Activated naive CD4-positive, alpha-beta T cell treated with anti-CD3 and anti-CD28 coated beads for 36 hours (primary cell): Measurements from ENCODE around the gene NDOR1. TPM values are rescaled to one million over a fixed set of nuclear protein-coding genes. Genes with fewer than 3 reads are reported as not detected.

Experiments used
- CTCF ChIA-PET: fragments of 350-600 bp; sonication (Branson Sonifier 250); formaldehyde crosslinking; loops from one replicate; lab custom pipeline; 2021; ENCODE audit warnings: antibody characterized with exemption; lab: Charles Lee
- DNase-seq: peaks from one replicate; pipeline ENCODE4 v3.0.0-alpha.2; 2020
- H3K27ac Mint-ChIP-seq: one replicate; pipeline ENCODE4 v1.8.0; 2021; ENCODE audit warnings: mild to moderate bottlenecking, mixed read lengths
- H3K27me3 Mint-ChIP-seq: one replicate; pipeline ENCODE4 v1.8.0; 2021; ENCODE audit warnings: low read depth, mixed read lengths
- H3K36me3 Mint-ChIP-seq: one replicate; pipeline ENCODE4 v1.8.0; 2021; ENCODE audit warnings: low read depth, mixed read lengths
- H3K4me1 Mint-ChIP-seq: one replicate; pipeline ENCODE4 v1.8.0; 2021; ENCODE audit warnings: low read depth, mixed read lengths
- H3K4me3 Mint-ChIP-seq: one replicate; pipeline ENCODE4 v1.8.0; 2021; ENCODE audit warnings: mild to moderate bottlenecking, moderate library complexity, mixed read lengths
- H3K9me3 Mint-ChIP-seq: one replicate; pipeline ENCODE4 v1.8.0; 2021; ENCODE audit warnings: mixed read lengths
- intact Hi-C: fragments of 100-400 bp; cut with micrococcal nuclease; formaldehyde crosslinking; loops from one replicate; pipeline ENCODE4 v1.15.1; 2023
- total RNA-seq, 2 experiments: library from RNA; stranded (reverse); gene quantifications; one replicate each; pipeline ENCODE4 v1.2.3, GENCODE V29; 2021

Gene NDOR1
- total RNA-seq = 10 to 100 TPM; 25.3 to 26.1 TPM

DNA sequence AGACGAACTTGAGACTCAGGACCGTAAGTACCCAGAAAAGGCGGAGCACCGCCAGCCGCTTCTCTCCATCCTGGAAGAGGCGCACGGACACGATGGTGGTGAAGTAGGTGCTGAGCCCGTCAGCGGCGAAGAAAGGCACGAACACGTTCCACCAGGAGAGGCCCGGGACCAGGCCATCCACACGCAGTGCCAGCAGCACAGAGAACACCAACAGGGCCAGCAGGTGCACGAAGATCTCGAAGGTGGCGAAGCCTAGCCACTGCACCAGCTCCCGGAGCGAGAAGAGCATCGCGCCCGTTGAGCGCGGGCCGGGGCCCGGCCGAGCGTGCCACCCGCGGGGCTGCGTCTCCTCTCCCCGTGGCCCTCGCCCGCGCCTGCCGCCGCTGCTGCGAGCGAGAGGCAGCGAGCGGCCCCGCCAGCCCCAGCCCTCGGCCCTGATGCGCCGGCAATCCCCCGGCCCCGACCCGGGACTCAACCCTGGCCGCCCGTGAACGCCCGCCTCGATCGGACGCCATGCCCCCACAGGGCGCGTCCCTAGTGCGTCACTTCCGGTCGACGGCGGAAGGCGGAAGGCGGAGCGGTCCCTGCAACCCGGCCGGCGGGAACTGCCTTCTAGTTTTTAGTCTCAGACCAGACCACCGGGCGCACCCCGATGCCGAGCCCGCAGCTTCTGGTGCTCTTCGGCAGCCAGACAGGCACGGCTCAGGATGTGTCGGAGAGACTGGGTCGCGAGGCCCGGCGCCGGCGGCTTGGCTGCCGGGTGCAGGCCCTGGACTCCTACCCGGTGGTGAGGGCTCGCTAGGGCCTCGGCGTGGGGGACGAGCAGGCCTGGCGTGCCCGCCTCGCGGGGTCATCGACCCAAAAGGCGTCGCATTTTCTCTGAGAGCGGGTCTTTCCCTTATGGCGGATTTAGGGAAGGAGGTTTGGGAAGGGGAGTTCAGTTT lies at the start of gene NDOR1, which contains the start of gene TMEM203:
Gene NDOR1 (plus strand): TSS at position 575 of the 944 bp plus-strand sequence. CDS start 78 bp downstream, at position 653.
Gene TMEM203 (minus strand): TSS at position 523 of the 944 bp plus-strand sequence. CDS start 234 bp downstream, at position 289.
- peak within 1 kb of the TSS; percentile 84 for H3K27ac Mint-ChIP-seq
- H3K4me1 Mint-ChIP-seq = peaks cover 54% of the 10 kb centered on the region
- no peaks in the 10 kb centered on the region for H3K9me3 Mint-ChIP-seq
- H3K36me3 Mint-ChIP-seq = peaks cover 25% of the 10 kb centered on the region
- peak within 1 kb of the TSS; percentile 92 for H3K4me3 Mint-ChIP-seq
- peak; percentile 96 for DNase-seq
- no peaks in the 10 kb centered on the region for H3K27me3 Mint-ChIP-seq
- intact Hi-C loops = loop anchor here (1.0 to 2.0 kb wide), 3 partner anchors 17 to 55 kb away; partner anchors contain the start of genes ANAPC2 and SSNA1
- CTCF ChIA-PET = interaction anchor here (1.6 kb wide), 1 partner anchor 12 kb away, joined by 5 read pairs; a partner anchor contains a TSS

DNA sequence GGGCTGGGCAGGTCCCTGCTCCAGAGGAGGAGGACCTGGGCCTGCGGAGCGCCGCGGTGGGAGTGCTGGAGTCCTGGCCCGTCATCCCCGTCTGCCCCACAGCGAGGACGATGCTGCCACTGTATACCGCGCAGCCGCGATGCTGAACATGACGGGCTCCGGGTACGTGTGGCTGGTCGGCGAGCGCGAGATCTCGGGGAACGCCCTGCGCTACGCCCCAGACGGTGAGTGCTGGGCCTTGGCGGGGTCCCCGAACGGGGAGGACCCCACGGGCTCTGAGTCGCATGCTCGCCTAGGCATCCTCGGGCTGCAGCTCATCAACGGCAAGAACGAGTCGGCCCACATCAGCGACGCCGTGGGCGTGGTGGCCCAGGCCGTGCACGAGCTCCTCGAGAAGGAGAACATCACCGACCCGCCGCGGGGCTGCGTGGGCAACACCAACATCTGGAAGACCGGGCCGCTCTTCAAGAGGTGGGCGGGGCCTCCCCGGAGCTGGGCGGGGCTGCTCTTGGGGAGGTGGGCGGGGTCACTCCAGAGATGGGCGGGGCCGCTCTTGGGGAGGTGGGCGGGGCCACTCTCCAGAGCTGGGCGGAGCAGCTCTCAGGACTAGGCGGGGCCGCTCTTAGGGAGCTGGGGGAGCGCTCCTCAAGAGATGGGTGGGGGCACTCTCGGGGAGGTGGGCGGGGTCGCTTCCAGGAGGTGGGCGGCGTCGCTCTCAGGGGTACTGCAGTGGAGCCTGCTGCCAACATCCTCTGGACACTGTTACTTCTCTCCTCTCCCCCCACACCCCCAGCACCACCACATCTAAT lies 48.7 kb upstream of the NDOR1 start:
- CTCF ChIA-PET = interaction anchor here (1.4 kb wide), 1 partner anchor 38 kb away, joined by 4 read pairs; no protein-coding TSS in a partner anchor
- Mint-ChIP-seq H3K27me3 (peaks cover 39% of the 10 kb centered on the region), H3K36me3 (no peaks in the 10 kb centered on the region), H3K9me3 (no peaks in the 10 kb centered on the region), H3K4me1 (peaks cover 4% of the 10 kb centered on the region), H3K27ac (no peak overlapping the region), H3K4me3 (peak overlapping the region; percentile 42)
- intact Hi-C loops = loop anchor here (2.0 kb wide), 1 partner anchor 16 kb away; the partner anchor contains the start of gene TMEM210
- peak; percentile 49 for DNase-seq

DNA sequence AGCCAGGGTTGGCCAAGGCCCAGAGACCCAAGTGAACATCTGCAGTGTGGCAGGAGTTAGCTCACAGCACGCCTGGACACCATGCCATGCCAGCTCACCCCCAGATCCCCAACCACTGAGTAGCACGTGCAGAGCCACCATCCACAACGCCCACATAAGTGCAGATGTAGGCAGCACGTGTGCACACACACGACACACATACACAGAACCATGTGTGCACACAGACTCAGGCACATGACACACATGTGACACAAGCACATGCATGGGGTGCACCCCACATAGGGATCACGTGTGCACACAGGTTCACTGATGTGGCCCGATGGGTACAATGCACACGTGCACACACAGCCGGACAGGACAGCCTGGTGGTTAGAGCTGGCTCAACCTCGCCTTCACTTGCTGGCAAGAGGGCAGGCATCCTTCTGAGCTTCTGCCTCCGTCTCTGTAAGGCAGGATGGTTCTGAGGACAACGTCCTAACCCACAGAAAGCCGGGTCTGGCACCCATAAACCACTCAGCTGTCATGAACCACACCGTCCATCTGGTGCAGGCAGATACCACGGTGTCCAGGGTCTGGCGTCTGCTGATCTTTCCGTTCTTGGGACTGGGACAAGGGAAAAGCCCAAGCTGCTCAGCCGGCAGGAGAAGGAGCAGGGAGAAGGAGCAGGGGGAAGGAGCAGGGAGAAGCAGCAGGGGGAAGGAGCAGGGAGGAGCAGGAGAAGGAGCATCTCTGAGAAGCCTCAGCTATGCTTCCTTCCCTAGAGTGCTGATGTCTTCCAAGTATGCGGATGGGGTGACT lies 47.7 kb upstream of the NDOR1 start:
- Mint-ChIP-seq H3K27me3 (peaks cover 40% of the 10 kb centered on the region), H3K27ac (no peak overlapping the region), H3K4me1 (peaks cover 4% of the 10 kb centered on the region), H3K4me3 (no peak overlapping the region), H3K36me3 (no peaks in the 10 kb centered on the region), H3K9me3 (no peaks in the 10 kb centered on the region)
- CTCF ChIA-PET = interaction anchor here (1.4 kb wide), 1 partner anchor 39 kb away, joined by 4 read pairs; no protein-coding TSS in a partner anchor
- intact Hi-C loops = loop anchor here (2.0 kb wide), 1 partner anchor 15 kb away; the partner anchor contains the start of gene TMEM210
- no peak for DNase-seq

- CTCF ChIA-PET = no interaction called here
- DNase-seq = no peak
- H3K27ac Mint-ChIP-seq = no peak overlapping the region
- no peaks in the 10 kb centered on the region for H3K36me3 Mint-ChIP-seq
- no peaks in the 10 kb centered on the region for H3K9me3 Mint-ChIP-seq
- intact Hi-C loops = no loop called here
- H3K4me1 Mint-ChIP-seq = peaks cover 4% of the 10 kb centered on the region
- H3K4me3 Mint-ChIP-seq = no peak overlapping the region
- H3K27me3 Mint-ChIP-seq = peaks cover 43% of the 10 kb centered on the region
These were observed 46.9 kb upstream of the NDOR1 start for GRCh38 chr9:137158625-137159024.

DNA sequence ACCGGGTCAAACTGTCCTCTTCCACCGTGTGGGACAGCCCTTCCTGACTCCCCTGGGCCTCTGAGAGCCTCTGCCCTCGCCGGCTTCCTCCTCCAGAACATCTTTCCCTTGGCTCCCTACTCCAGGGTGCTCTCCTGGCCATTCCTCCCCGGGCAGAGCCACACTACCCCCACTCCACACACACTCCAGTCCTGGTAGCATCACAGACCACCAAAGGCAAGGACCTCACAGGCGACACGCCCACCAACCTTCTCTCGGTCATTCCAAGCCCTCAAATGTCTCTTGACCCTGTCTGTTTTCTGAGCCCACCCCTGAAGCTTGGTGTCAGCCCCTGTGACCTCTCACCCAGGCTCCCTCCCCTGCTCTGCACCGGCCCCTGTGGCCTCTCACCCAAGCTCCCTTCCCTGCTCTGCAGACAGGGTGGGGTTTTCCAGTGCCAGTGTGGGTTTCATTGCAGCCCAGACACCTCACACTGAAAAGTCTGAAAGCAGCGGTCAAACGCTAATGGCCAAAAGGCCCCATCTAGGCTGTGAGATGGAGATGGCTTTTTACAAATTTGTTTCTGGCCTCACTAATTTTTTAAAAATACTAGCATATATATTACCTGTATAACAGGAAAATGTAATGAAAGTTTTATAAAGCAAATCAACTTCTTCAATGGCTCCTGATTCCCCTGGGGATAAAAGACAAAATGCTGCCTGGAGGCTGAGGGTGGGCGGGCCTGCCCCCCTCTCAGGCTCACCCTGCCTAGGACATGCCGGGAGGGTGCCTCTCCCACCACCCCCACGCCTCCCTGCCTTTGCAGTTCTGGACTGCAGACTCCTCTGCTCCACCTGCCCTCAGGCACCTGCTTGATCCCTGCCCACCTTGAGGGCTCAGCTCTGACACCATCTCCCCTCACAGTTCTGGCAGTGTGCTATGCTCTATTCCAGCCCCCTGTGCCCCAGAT lies 46.1 kb upstream of the NDOR1 start:
- no peak for DNase-seq
- CTCF ChIA-PET = no interaction called here
- Mint-ChIP-seq H3K4me3 (no peak overlapping the region), H3K36me3 (no peaks in the 10 kb centered on the region), H3K27me3 (peaks cover 45% of the 10 kb centered on the region), H3K4me1 (peaks cover 4% of the 10 kb centered on the region), H3K27ac (no peak overlapping the region), H3K9me3 (no peaks in the 10 kb centered on the region)
- intact Hi-C loops = no loop called here

DNA sequence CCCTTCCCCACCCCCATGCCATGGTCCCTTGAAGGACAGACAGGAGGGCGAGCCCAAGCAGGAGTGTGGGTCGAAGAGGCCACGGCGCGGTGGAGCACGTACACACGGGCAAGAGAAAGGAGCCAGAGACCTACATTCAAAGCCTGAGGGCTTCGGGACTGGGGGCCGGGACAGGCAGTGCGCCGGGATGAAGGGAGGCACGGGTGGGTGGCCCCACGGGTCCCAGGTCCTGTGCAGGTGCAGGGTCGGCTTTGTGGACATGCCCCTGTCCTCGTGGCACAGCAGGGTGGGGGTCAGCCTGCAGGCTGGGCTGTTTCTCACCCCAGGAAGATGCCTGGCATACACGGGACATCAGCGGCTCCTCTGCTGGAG lies 45.5 kb upstream of the NDOR1 start:
- H3K9me3 Mint-ChIP-seq = no peaks in the 10 kb centered on the region
- CTCF ChIA-PET = no interaction called here
- H3K27me3 Mint-ChIP-seq = peaks cover 45% of the 10 kb centered on the region
- no peaks in the 10 kb centered on the region for H3K36me3 Mint-ChIP-seq
- H3K4me1 Mint-ChIP-seq = peaks cover 4% of the 10 kb centered on the region
- no peak for DNase-seq
- H3K27ac Mint-ChIP-seq = no peak overlapping the region
- intact Hi-C loops = no loop called here
- H3K4me3 Mint-ChIP-seq = no peak overlapping the region

DNA sequence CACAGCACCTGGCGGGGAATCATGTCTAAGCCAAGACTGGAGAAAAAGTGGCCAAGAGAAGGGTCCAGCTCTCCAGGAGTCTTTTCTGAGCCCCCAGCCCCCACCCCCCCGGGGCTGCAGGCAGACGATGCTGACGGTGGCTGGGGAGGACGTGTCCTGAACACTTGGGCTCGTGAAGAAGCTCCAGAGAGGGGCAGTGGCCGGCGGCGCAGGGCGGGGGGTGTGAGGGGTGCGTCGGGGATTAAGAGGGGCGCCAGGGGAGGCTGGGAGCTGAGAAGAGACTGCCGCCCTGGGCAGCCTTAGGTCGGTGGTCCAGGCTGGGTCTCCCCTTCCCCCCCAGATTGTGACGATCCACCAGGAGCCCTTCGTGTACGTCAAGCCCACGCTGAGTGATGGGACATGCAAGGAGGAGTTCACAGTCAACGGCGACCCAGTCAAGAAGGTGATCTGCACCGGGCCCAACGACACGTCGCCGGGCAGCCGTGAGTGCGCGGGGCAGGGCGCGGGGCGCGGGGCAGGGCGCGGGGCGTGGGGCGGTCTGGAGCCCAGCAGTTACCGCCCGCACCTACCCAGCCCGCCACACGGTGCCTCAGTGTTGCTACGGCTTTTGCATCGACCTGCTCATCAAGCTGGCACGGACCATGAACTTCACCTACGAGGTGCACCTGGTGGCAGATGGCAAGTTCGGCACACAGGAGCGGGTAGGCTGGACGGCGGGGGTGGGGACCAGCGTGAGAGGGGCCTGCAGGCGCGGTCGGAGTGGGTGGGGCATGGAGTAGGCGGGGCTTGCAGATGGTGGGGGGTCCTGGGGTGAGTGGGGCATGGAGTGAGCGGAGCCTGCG lies 44.6 kb upstream of the NDOR1 start:
- Mint-ChIP-seq H3K4me1 (peaks cover 4% of the 10 kb centered on the region), H3K9me3 (no peaks in the 10 kb centered on the region), H3K4me3 (no peak overlapping the region), H3K27me3 (peaks cover 39% of the 10 kb centered on the region), H3K27ac (no peak overlapping the region), H3K36me3 (no peaks in the 10 kb centered on the region)
- no peak for DNase-seq
- CTCF ChIA-PET = no interaction called here
- intact Hi-C loops = no loop called here

DNA sequence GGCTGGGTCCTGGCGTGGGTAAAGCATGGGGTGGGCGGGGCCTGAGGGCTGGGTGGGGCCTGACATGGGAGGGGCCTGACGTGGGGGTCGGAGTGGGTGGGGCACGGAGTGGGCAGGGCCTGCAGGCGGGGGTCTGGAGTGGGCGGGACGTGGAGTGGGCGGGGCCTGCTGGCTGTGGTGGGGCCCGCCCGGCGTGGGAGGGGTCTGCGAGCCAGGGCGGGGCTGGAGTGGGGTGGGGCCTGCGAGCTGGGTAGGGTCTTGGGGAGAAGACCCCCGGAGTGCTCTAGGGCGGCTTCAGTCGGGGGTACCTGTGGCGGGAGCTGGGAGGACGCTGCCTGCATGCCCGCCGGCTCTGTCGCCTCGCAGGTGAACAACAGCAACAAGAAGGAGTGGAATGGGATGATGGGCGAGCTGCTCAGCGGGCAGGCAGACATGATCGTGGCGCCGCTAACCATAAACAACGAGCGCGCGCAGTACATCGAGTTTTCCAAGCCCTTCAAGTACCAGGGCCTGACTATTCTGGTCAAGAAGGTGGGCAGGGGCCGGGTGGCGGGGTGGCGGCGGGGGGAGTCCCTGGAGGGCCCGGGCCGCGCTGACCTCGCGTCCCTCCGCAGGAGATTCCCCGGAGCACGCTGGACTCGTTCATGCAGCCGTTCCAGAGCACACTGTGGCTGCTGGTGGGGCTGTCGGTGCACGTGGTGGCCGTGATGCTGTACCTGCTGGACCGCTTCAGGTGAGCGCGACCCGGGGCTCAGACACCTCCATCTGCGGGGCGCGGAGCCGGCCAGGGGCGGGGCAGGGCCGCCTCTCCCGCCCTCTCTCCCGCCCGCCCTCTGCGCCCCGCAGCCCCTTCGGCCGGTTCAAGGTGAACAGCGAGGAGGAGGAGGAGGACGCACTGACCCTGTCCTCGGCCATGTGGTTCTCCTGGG lies 43.7 kb upstream of the NDOR1 start:
- Mint-ChIP-seq H3K36me3 (no peaks in the 10 kb centered on the region), H3K27me3 (peaks cover 39% of the 10 kb centered on the region), H3K4me1 (peaks cover 4% of the 10 kb centered on the region), H3K27ac (no peak overlapping the region), H3K4me3 (no peak overlapping the region), H3K9me3 (no peaks in the 10 kb centered on the region)
- intact Hi-C loops = no loop called here
- DNase-seq = no peak
- CTCF ChIA-PET = no interaction called here

- Mint-ChIP-seq H3K27me3 (peaks cover 35% of the 10 kb centered on the region), H3K9me3 (no peaks in the 10 kb centered on the region), H3K4me3 (no peak overlapping the region), H3K36me3 (no peaks in the 10 kb centered on the region), H3K4me1 (peaks cover 5% of the 10 kb centered on the region), H3K27ac (no peak overlapping the region)
- DNase-seq = no peak
- intact Hi-C loops = no loop called here
- CTCF ChIA-PET = no interaction called here
These were observed 42.8 kb upstream of the NDOR1 start for GRCh38 chr9:137162505-137163364.
